ENCODE measurements around the gene VPS11.
A peak's percentile ranks its signal among the peaks of the same experiment; 100 is the strongest.
"Not testable (repeated sequence)": the region's sequence is repeated elsewhere in the genome, so short reads cannot be mapped to it uniquely, and the experiment has no call there.

VPS11 gene

GRCh38 chr11:119067371-119068222 is at the start of gene VPS11:
Gene VPS11 (plus strand): TSS chr11:119067818. CDS start chr11:119067824, 6 bp downstream.
- peak; percentile 98 for DNase-seq (ENCODE audit: low spot score)

- DNase-seq (ENCODE audit: low spot score) = peak; percentile 96
Measured at GRCh38 chr11:119018074-119018938, 49.3 kb upstream of the VPS11 start, which contains the start of the genes RPS25 and TRAPPC4. Gene RPS25 (minus strand): TSS chr11:119018343. CDS start chr11:119018284, 59 bp downstream. Gene TRAPPC4 (plus strand): TSS chr11:119018766. CDS start chr11:119018796, 30 bp downstream.

GRCh38 chr11:119019996-119020395 is 47.6 kb upstream of the VPS11 start:
- no peak for DNase-seq (ENCODE audit: low spot score)

- no peak for DNase-seq (ENCODE audit: low spot score)
Measured at GRCh38 chr11:119021631-119022030, 46.0 kb upstream of the VPS11 start.

GRCh38 chr11:119023741-119024140 is 43.9 kb upstream of the VPS11 start:
- DNase-seq (ENCODE audit: low spot score) = no peak

GRCh38 chr11:119024430-119025098 is 43.1 kb upstream of the VPS11 start:
- DNase-seq (ENCODE audit: low spot score) = no peak

GRCh38 chr11:119025099-119025473 is 42.5 kb upstream of the VPS11 start:
- no peak for DNase-seq (ENCODE audit: low spot score)

GRCh38 chr11:119025541-119025940 is 42.1 kb upstream of the VPS11 start:
- DNase-seq (ENCODE audit: low spot score) = no peak

GRCh38 chr11:119025978-119026766 is 41.4 kb upstream of the VPS11 start:
- no peak for DNase-seq (ENCODE audit: low spot score)

GRCh38 chr11:119026970-119027369 is 40.6 kb upstream of the VPS11 start:
- no peak for DNase-seq (ENCODE audit: low spot score)

GRCh38 chr11:119027561-119028345 is 39.9 kb upstream of the VPS11 start:
- DNase-seq (ENCODE audit: low spot score) = no peak

- no peak for DNase-seq (ENCODE audit: low spot score)
Measured at GRCh38 chr11:119028346-119029068, 39.1 kb upstream of the VPS11 start.

- DNase-seq (ENCODE audit: low spot score) = peak; percentile 56
Measured at GRCh38 chr11:119029069-119029339, 38.6 kb upstream of the VPS11 start.

GRCh38 chr11:119029340-119030028 is 38.1 kb upstream of the VPS11 start:
- DNase-seq (ENCODE audit: low spot score) = no peak

GRCh38 chr11:119030029-119030328 is 37.6 kb upstream of the VPS11 start:
- DNase-seq (ENCODE audit: low spot score) = no peak

GRCh38 chr11:119030329-119031047 is 37.1 kb upstream of the VPS11 start, which contains the start of gene SLC37A4:
Gene SLC37A4 (minus strand): TSS chr11:119030877.
- DNase-seq (ENCODE audit: low spot score) = peak; percentile 99

- DNase-seq (ENCODE audit: low spot score) = no peak
Measured at GRCh38 chr11:119031912-119032280, 35.7 kb upstream of the VPS11 start.

- not testable (repeated sequence) for DNase-seq (ENCODE audit: low spot score)
Measured at GRCh38 chr11:119033421-119033820, 34.2 kb upstream of the VPS11 start.

- no peak for DNase-seq (ENCODE audit: low spot score)
Measured at GRCh38 chr11:119034813-119035212, 32.8 kb upstream of the VPS11 start.
